Dedifferentiated amniotic fluid mesenchymal stem cell (primary cell): ENCODE data around the gene GADL1.

Experiments used
- DNase-seq: peaks from one replicate; pipeline ENCODE4 v3.0.0-alpha.2; 2016; ENCODE audit errors: extremely low spot score

Gene GADL1

DNA sequence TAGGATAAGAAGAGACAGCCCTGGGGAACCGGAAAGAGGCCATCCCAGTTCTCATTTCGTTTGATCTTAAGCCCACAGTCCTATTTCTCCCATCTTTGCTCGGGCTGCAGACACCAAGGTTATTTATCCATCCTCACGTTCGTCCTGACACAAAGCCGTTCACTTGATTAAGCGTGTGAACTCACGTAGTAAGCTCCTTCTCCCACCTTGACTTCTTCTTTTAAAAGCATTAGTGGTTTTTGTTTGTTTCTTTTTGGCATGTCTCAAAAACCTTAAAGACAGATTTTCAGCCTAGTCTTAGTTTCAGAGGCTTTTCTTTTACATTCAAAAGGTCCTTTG lies 217.1 kb downstream of the GADL1 start:
- DNase-seq: no peak

DNA sequence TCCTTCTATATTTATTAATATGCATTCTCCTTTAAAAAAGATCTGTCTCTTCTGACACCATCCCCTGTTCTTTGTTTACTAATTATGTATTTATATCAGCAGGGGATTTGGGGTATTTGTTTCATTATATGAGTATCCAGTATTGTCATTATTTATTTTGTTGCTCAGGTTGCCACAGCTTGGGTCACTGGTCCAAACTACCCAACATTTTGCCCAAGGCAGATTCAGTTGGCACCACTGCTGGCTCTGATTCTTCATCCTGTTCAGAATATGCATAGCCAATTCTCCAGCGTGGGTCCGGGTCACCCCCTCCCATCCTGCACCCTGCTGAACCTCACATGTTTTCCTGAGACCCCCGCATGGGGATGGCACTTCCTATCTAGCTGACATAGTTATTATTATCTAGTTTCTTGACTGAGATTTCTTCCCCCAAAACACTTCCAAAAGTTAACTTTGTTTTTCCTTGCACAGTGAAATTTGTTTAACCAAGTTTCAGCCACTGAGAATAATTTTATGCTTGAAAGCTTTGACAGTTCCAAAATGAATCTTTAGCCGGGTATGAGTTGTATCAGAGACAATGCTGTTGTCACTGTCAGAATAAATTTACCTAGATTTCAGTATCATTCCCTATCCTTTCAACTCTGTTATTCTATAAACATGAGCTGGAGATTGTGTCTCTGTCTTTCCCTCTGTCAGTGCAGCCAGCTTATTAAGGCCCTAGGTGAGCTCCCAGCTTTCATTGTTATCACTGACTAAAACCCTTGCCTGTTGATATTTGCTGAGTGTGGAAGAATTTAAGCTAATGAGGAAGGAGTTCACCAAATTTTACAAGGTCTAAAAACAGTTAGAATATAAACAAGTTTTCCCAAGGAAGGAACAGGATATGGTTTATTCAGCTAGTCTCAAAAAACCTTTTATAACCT lies 217.8 kb downstream of the GADL1 start:
- DNase-seq: no peak
